Naive thymus-derived CD4-positive, alpha-beta T cell (primary cell): ENCODE measurements around the gene DUS2. TPM values are rescaled to one million over a fixed set of nuclear protein-coding genes. Genes with fewer than 3 reads are reported as not detected.

Experiments
- ATAC-seq: fragments of 150-1000 bp; cut with Tn5 transposase; 2 replicates; pipeline ENCODE4 v1.10.0; 2021; ENCODE audit warnings: mild to moderate bottlenecking, moderate library complexity
- CTCF ChIA-PET: fragments of 350-600 bp; sonication (Branson Sonifier 250); formaldehyde crosslinking; loops from one replicate; lab custom pipeline; 2021; ENCODE audit warnings: antibody characterized with exemption; lab: Charles Lee
- POLR2A ChIA-PET: fragments of 350-600 bp; sonication (Branson Sonifier 250); formaldehyde crosslinking; loops from one replicate; lab custom pipeline; 2021; ENCODE audit warnings: antibody characterized with exemption, inconsistent platforms; lab: Charles Lee
- DNase-seq, 9 donors: peaks; one replicate each; pipeline versions ENCODE4 v3.0.0 to v3.0.0-alpha.2; 2020 to 2022; ENCODE audit warnings: mixed read lengths in 1 of 9
- H3K27ac ChIP-seq: one replicate; pipeline ENCODE4 v1.7.0; 2013; ENCODE audit warnings: mild to moderate bottlenecking, low read depth, low read length, moderate library complexity
- H3K27me3 ChIP-seq, 2 donors: one replicate each; pipeline ENCODE4 v1.7.0; 2013; ENCODE audit warnings: low read length in 2 of 2, mild to moderate bottlenecking in 2 of 2, moderate library complexity in 2 of 2; ENCODE audit not compliant: control insufficient read depth in 2 of 2, insufficient read depth in 2 of 2
- H3K36me3 ChIP-seq, 3 experiments: 1 replicate in 2 of 3; 2 replicates in 1 of 3; pipeline ENCODE4 v1.7.0; 2013; ENCODE audit warnings: low read length in 3 of 3, mild to moderate bottlenecking in 3 of 3, moderate library complexity in 1 of 3; ENCODE audit not compliant: insufficient read depth in 3 of 3, control insufficient read depth in 2 of 3
- H3K4me1 ChIP-seq, 2 donors: one replicate each; pipeline ENCODE4 v1.7.0; 2013; ENCODE audit warnings: low read length in 2 of 2, mild to moderate bottlenecking in 2 of 2, moderate library complexity in 1 of 2; ENCODE audit not compliant: control insufficient read depth in 2 of 2, insufficient read depth in 2 of 2
- H3K4me3 ChIP-seq: 2 replicates; pipeline ENCODE4 v1.7.0; 2013; ENCODE audit warnings: mild to moderate bottlenecking, low read length
- H3K9me3 ChIP-seq, 3 experiments: 1 replicate in 2 of 3; 2 replicates in 1 of 3; pipeline ENCODE4 v1.7.0; 2013; ENCODE audit warnings: low read length in 3 of 3; ENCODE audit not compliant: control insufficient read depth in 2 of 3
- H3K27ac Mint-ChIP-seq, 9 donors: one replicate each; pipeline ENCODE4 v1.8.0; 2020 to 2022; ENCODE audit warnings: mixed read lengths in 9 of 9, mild to moderate bottlenecking in 8 of 9, moderate library complexity in 5 of 9, inconsistent platforms in 2 of 9
- H3K27me3 Mint-ChIP-seq, 5 donors: one replicate each; pipeline ENCODE4 v1.8.0; 2021 to 2022; ENCODE audit warnings: mixed read lengths in 5 of 5, mild to moderate bottlenecking in 1 of 5
- H3K36me3 Mint-ChIP-seq, 5 donors: one replicate each; pipeline ENCODE4 v1.8.0; 2020 to 2022; ENCODE audit warnings: mixed read lengths in 5 of 5, mild to moderate bottlenecking in 3 of 5, inconsistent platforms in 1 of 5
- H3K4me1 Mint-ChIP-seq, 7 donors: one replicate each; pipeline ENCODE4 v1.8.0; 2020 to 2022; ENCODE audit warnings: mixed read lengths in 7 of 7, mild to moderate bottlenecking in 3 of 7, inconsistent platforms in 1 of 7
- H3K4me3 Mint-ChIP-seq, 10 donors: one replicate each; pipeline ENCODE4 v1.8.0; 2020 to 2022; ENCODE audit warnings: mild to moderate bottlenecking in 10 of 10, mixed read lengths in 10 of 10, moderate library complexity in 6 of 10, inconsistent platforms in 2 of 10
- H3K9me3 Mint-ChIP-seq, 11 donors: one replicate each; pipeline ENCODE4 v1.8.0; 2020 to 2022; ENCODE audit warnings: mixed read lengths in 11 of 11, mild to moderate bottlenecking in 4 of 11, inconsistent platforms in 1 of 11, moderate library complexity in 1 of 11
- intact Hi-C, 2 donors: fragments of 100-400 bp; cut with micrococcal nuclease; formaldehyde crosslinking; loops; one replicate each; pipeline ENCODE4 v1.15.1; 2023
- polyA plus RNA-seq, 2 donors: library from polyadenylated mRNA; unstranded; fragments of 300-500 nt; fragmentation: Illumina TruSeq; gene quantifications; one replicate each; pipeline ENCODE4 v1.2.3, GENCODE V29; 2021
- total RNA-seq, 6 experiments: library from RNA in 5 of 6; stranded (reverse) in 5 of 6; gene quantifications; 1 replicate in 5 of 6; 2 replicates in 1 of 6; pipeline ENCODE4 v1.2.3 and lab custom pipeline; 2021 to 2026

Gene DUS2
- total and polyA plus RNA-seq, 7 experiments from 2014 or later = 8.7 to 25.9 (median 15.3) TPM

DNA sequence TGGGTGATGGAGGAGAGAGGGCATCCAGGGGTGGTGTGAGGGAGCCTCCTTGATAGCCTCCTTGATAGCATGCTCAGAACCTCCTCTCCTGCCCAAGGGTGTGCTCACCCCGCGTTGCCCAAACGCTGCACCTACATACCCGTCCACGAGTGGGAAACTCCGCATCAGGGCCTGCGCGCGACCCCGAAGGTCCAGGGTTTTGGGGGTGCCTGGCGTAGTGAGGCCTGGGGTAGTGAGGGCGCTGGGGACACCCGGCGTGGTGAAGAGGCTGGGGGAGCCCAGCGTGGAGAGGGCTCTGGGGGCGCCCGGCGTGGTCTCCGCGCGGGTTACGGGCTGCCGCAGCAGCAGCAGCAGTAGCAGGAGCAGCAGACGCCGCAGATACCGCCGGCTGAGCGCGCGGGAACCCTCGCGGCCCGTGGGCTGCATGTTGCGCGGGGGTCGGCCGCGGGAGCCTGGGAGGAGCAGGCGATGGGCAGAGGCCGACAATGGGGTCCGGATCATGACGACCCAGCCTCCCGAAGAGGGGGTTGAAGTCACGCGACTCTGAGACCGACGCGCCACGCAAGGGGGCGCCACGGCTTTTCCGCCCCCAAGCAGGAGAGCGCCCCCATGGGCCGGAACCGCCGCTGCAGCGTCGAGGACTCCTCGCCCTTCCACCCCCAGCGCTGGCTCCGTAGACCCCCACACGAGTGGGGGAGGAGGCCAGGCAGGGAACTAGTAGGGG, 43.0 kb upstream of the DUS2 start, which contains the start of gene DPEP3:
DPEP3 (minus strand) TSS at position 545 of the 724 bp plus-strand sequence; CDS start at position 426, 119 bp downstream.
- peak; percentile 35 for ATAC-seq
- CTCF ChIA-PET = interaction anchor here (1.0 to 1.9 kb wide), 2 partner anchors 14 to 56 kb away, joined by 3 to 6 read pairs; no protein-coding TSS in a partner anchor
- POLR2A ChIA-PET = interaction anchor here (1.2 kb wide), 2 partner anchors 11 to 15 kb away, joined by 4 to 5 read pairs; no protein-coding TSS in a partner anchor

DNA sequence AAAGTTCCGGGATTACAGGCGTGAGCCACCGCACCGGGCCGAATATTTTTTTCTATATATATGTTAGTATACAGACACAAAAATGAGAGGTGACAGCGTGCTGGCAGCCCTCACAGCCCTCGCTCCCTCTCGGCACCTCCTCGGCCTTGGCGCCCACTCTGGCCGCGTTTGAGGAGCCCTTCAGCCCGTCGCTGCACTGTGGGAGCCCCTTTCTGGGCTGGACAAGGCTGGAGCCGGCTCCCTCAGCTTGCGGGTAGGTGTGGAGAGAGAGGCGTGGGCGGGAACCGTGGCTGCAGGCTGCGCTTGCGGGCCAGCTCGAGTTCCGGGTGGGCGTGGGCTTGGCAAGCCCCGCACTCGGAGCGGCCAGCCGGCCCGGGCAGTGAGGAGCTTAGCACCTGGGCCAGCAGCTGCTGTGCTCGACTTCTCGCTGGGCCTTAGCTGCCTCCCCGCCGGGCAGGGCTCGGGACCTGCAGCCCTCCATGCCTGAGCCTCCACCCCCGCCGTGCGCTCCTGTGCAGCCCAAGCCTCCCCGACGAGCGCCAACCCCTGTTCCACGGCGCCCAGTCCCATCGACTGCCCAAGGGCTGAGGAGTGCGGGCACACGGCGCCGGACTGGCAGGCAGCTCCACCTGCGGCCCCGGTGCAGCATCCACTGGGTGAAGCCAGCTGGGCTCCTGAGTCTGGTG, 40.9 kb upstream of the DUS2 start:
- peaks cover 9 to 23% of the 10 kb centered on the region in 2 donors for H3K4me1 ChIP-seq
- H3K9me3 ChIP-seq = no peaks in the 10 kb centered on the region
- H3K36me3 ChIP-seq = no peaks in the 10 kb centered on the region
- no peak overlapping the region for H3K27ac ChIP-seq
- H3K27ac Mint-ChIP-seq = peak overlapping the region in 1 of 9 donors; percentile 97
- DNase-seq (no peak), ATAC-seq (no peak)
- H3K27me3 Mint-ChIP-seq = peaks cover 0 to 3% (median 0%) of the 10 kb centered on the region in 5 donors
- H3K27me3 ChIP-seq = no peaks in the 10 kb centered on the region
- POLR2A ChIA-PET = interaction anchor here (0.7 to 5.7 kb wide), 7 partner anchors 13 to 103 kb away, joined by 3 to 32 read pairs (median 11); partner anchors contain the start of genes DPEP2, NFATC3, PSMB10 and SLC12A4
- intact Hi-C loops = loop anchor here (2.0 to 5.0 kb wide), 2 partner anchors 13 to 90 kb away; partner anchors contain the start of genes PSKH1 (in 1 of the 2) and SLC12A4 (in 1 of the 2)
- no peaks in the 10 kb centered on the region for H3K9me3 Mint-ChIP-seq
- H3K4me3 Mint-ChIP-seq = no peak overlapping the region
- H3K4me3 ChIP-seq = no peak overlapping the region
- H3K36me3 Mint-ChIP-seq = no peaks in the 10 kb centered on the region
- CTCF ChIA-PET = interaction anchor here (0.8 to 1.9 kb wide), 6 partner anchors 10 to 59 kb away, joined by 3 to 6 read pairs (median 4); partner anchors contain the start of gene CTRL
- H3K4me1 Mint-ChIP-seq = peaks cover 18 to 28% (median 26%) of the 10 kb centered on the region in 7 donors

More for the DNA sequence above, 43.0 kb upstream of the DUS2 start, which contains the start of gene DPEP3:
- H3K4me1 ChIP-seq = peaks cover 9 to 23% of the 10 kb centered on the region in 2 donors
- peaks cover 0 to 6% (median 0%) of the 10 kb centered on the region in 5 donors for H3K27me3 Mint-ChIP-seq
- no peaks in the 10 kb centered on the region for H3K36me3 Mint-ChIP-seq
- peaks cover 18 to 31% (median 26%) of the 10 kb centered on the region in 7 donors for H3K4me1 Mint-ChIP-seq
- no peaks in the 10 kb centered on the region for H3K9me3 Mint-ChIP-seq
- no peaks in the 10 kb centered on the region for H3K9me3 ChIP-seq
- intact Hi-C loops = loop anchor here in 1 of 2 donors (5.0 kb wide), 1 partner anchor 88 kb away; the partner anchor contains the start of gene PSKH1
- no peak within 1 kb of the TSS for H3K4me3 ChIP-seq
- no peaks in the 10 kb centered on the region for H3K27me3 ChIP-seq
- no peak within 1 kb of the TSS for H3K27ac Mint-ChIP-seq
- peak in 1 of 9 donors; percentile 15 for DNase-seq
- no peak within 1 kb of the TSS for H3K4me3 Mint-ChIP-seq
- no peaks in the 10 kb centered on the region for H3K36me3 ChIP-seq
- no peak within 1 kb of the TSS for H3K27ac ChIP-seq

DNA sequence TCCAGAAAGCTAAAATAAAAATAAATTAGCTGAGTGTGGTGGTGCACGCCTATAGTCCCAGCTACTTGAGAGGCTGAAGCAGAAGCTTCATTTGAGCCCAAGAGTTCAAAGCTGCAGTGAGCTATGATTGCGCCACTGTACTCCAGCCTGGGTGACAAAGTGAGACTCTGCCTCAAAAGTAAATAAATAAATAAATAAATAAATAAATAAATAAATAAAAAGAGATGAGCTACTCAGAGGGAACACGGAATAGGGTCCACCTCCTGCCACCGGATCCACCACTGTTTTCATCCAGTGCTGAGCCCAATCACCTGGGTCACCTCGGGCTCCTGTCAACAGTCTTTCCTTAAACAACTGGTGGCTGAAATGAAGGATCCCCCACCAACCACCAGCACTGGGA, 36.1 kb upstream of the DUS2 start:
- intact Hi-C loops = no loop called here
- peaks cover 0 to 4% (median 0%) of the 10 kb centered on the region in 5 donors for H3K36me3 Mint-ChIP-seq
- POLR2A ChIA-PET = interaction anchor here (1.0 to 5.7 kb wide), 6 partner anchors 9 to 51 kb away, joined by 3 to 29 read pairs (median 6); partner anchors contain the start of genes DDX28, DPEP2, DUS2 and PSMB10
- Histone ChIP-seq H3K27ac (peak overlapping the region; percentile 14), H3K4me3 (no peak overlapping the region), H3K27me3 (no peaks in the 10 kb centered on the region), H3K36me3 (peaks cover 0 to 8% (median 0%) of the 10 kb centered on the region in 3 experiments), H3K9me3 (no peaks in the 10 kb centered on the region), H3K4me1 (peaks cover 9 to 23% of the 10 kb centered on the region in 2 donors)
- no peak for ATAC-seq
- CTCF ChIA-PET = interaction anchor here (1.1 to 1.4 kb wide), 4 partner anchors 17 to 179 kb away, joined by 3 to 4 read pairs (median 3); no protein-coding TSS in a partner anchor
- no peak overlapping the region for H3K4me3 Mint-ChIP-seq
- no peaks in the 10 kb centered on the region for H3K9me3 Mint-ChIP-seq
- peak overlapping the region in 2 of 9 donors; percentile 70 to 84 for H3K27ac Mint-ChIP-seq
- no peaks in the 10 kb centered on the region for H3K27me3 Mint-ChIP-seq
- H3K4me1 Mint-ChIP-seq = peaks cover 26 to 43% (median 31%) of the 10 kb centered on the region in 7 donors
- DNase-seq = no peak

DNA sequence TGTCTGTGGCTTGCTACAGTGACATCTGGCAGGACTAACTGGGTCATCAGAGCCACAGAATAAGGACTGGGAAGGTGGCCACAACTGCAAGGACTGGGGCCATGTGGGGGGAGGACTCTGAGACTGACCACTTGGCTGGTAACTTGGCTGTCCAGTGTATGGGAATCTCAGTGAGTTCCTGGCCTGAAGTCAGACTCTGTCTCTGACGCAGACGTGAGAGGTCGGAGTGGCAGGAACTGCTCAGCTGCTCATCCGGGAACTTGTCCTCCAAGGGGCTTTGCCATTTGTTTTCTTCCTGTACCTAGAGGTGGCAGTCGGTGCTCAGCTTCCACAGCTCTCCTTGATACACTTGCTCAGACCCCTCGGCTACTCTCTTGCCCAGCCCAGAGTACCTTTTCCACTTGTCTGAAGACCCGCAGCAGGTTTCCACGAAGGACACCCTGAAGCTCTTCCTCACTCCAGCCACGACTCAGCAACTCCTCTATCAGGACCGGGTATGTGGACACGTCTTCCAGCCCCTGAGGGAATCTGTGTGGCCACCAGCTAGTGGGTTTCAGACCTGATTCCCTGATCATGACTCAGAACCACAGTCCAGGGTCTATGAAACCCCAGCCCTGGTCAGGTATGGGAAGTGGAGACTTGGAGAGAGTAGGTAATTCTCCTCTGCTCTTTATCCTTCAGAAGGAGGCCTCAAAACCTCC, 35.5 kb upstream of the DUS2 start:
- intact Hi-C loops = no loop called here
- Histone ChIP-seq H3K27ac (peak overlapping the region; percentile 39), H3K36me3 (peaks cover 0 to 13% (median 0%) of the 10 kb centered on the region in 3 experiments), H3K9me3 (no peaks in the 10 kb centered on the region), H3K4me3 (no peak overlapping the region), H3K27me3 (no peaks in the 10 kb centered on the region), H3K4me1 (peaks cover 9 to 30% of the 10 kb centered on the region in 2 donors)
- no peak for DNase-seq
- POLR2A ChIA-PET = interaction anchor here (0.5 to 5.7 kb wide), 11 partner anchors 11 to 95 kb away, joined by 3 to 29 read pairs (median 4); partner anchors contain the start of genes DDX28, DPEP2, DUS2 and PSKH1
- Mint-ChIP-seq H3K4me1 (peaks cover 27 to 45% (median 32%) of the 10 kb centered on the region in 7 donors), H3K27me3 (no peaks in the 10 kb centered on the region), H3K36me3 (peaks cover 0 to 4% (median 0%) of the 10 kb centered on the region in 5 donors), H3K4me3 (no peak overlapping the region), H3K27ac (peak overlapping the region in 8 of 9 donors; percentile 70 to 91 (median 85)), H3K9me3 (no peaks in the 10 kb centered on the region)
- CTCF ChIA-PET = interaction anchor here (1.1 to 1.4 kb wide), 4 partner anchors 11 to 180 kb away, joined by 3 to 5 read pairs (median 4); partner anchors contain the start of gene DPEP2
- ATAC-seq = no peak

DNA sequence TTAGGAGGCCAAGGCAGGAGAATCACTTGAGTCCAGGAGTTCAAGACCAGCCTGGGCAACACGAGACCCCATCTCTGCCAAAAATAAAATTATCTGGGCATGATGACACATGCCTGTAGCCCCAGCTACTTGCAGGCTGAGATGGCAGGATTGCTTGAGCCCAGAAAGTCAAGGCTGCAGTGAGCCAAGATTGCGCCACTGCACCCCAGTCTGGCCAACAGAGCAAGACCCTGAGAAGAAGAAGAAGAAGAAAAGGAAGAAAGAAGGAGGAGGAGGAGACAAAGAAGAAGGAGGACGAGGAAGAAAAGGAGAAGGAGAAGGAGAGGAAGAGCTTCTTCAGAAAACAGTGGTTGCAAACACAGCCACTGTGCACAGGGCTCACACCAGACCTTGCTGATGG, 34.4 kb upstream of the DUS2 start:
- no peak overlapping the region for H3K27ac ChIP-seq
- intact Hi-C loops = no loop called here
- no peak overlapping the region for H3K4me3 Mint-ChIP-seq

More for the DNA sequence above, 34.4 kb upstream of the DUS2 start:
- ATAC-seq (no peak), DNase-seq (no peak)
- peak overlapping the region in 8 of 9 donors; percentile 38 to 96 (median 74) for H3K27ac Mint-ChIP-seq
- no peaks in the 10 kb centered on the region for H3K27me3 Mint-ChIP-seq
- peaks cover 0 to 13% (median 0%) of the 10 kb centered on the region in 3 experiments for H3K36me3 ChIP-seq
- no peaks in the 10 kb centered on the region for H3K27me3 ChIP-seq
- H3K4me1 Mint-ChIP-seq = peaks cover 21 to 41% (median 26%) of the 10 kb centered on the region in 7 donors
- no peaks in the 10 kb centered on the region for H3K9me3 ChIP-seq
- CTCF ChIA-PET = interaction anchor here (0.7 to 4.5 kb wide), 6 partner anchors 10 to 103 kb away, joined by 3 to 24 read pairs (median 4); partner anchors contain the start of genes DDX28, DPEP2 and DUS2
- POLR2A ChIA-PET = interaction anchor here (1.0 to 20.6 kb wide), 9 partner anchors 10 to 283 kb away, joined by 3 to 422 read pairs (median 3); partner anchors contain the start of genes DDX28, DPEP2, DPEP2NB and DUS2
- H3K4me1 ChIP-seq = peaks cover 10 to 28% of the 10 kb centered on the region in 2 donors
- peaks cover 0 to 4% (median 0%) of the 10 kb centered on the region in 5 donors for H3K36me3 Mint-ChIP-seq
- no peak overlapping the region for H3K4me3 ChIP-seq
- no peaks in the 10 kb centered on the region for H3K9me3 Mint-ChIP-seq
